GM21381 (cell line): ENCODE results near the gene HMX1.

Source experiments
- ATAC-seq: cut with Tn5 transposase; IDR thresholded peaks from one replicate; pipeline ENCODE4 v1.9.1; 2021; ENCODE audit warnings: mild to moderate bottlenecking, moderate library complexity; ENCODE audit not compliant: unreplicated experiment

HMX1 gene

GRCh38 chr4:8910100-8910821 lies 38.6 kb upstream of the HMX1 start:
- no peak for ATAC-seq

GRCh38 chr4:8909548-8909947 lies 37.9 kb upstream of the HMX1 start:
- ATAC-seq, result no peak

GRCh38 chr4:8908206-8908893 lies 36.7 kb upstream of the HMX1 start:
- ATAC-seq, result no peak

- ATAC-seq, result no peak
These were observed 36.1 kb upstream of the HMX1 start for GRCh38 chr4:8907596-8908205.

GRCh38 chr4:8906991-8907595 lies 35.5 kb upstream of the HMX1 start:
- no peak for ATAC-seq

GRCh38 chr4:8906668-8906970 lies 35.0 kb upstream of the HMX1 start:
- ATAC-seq, result no peak

GRCh38 chr4:8905773-8906667 lies 34.4 kb upstream of the HMX1 start:
- no peak for ATAC-seq

GRCh38 chr4:8905226-8905772 lies 33.7 kb upstream of the HMX1 start:
- ATAC-seq, result no peak

GRCh38 chr4:8904666-8905065 lies 33.0 kb upstream of the HMX1 start:
- ATAC-seq, result no peak

GRCh38 chr4:8904041-8904501 lies 32.4 kb upstream of the HMX1 start:
- ATAC-seq, result no peak

GRCh38 chr4:8901335-8901734 lies 29.7 kb upstream of the HMX1 start:
- ATAC-seq, result no peak

- ATAC-seq, result no peak
These were observed 28.9 kb upstream of the HMX1 start for GRCh38 chr4:8900588-8900987.

GRCh38 chr4:8898419-8898818 lies 26.8 kb upstream of the HMX1 start:
- ATAC-seq, result no peak

- ATAC-seq, result no peak
These were observed 25.9 kb upstream of the HMX1 start for GRCh38 chr4:8897251-8898167.

GRCh38 chr4:8896506-8896905 lies 24.9 kb upstream of the HMX1 start:
- no peak for ATAC-seq

- ATAC-seq, result no peak
These were observed 24.4 kb upstream of the HMX1 start for GRCh38 chr4:8896071-8896470.

- no peak for ATAC-seq
These were observed 23.7 kb upstream of the HMX1 start for GRCh38 chr4:8895295-8895694.

- no peak for ATAC-seq
These were observed 22.8 kb upstream of the HMX1 start for GRCh38 chr4:8894424-8894816.

GRCh38 chr4:8893624-8894423 lies 22.2 kb upstream of the HMX1 start:
- ATAC-seq, result no peak
